GM12875 (cell line): Measurements from ENCODE around the gene LGALSL.

Experiments
- H3K4me3 ChIP-seq: one replicate; pipeline ENCODE4 v1.5.1; 2011; ENCODE audit warnings: low read depth, low read length, control low read depth
- CTCF ChIP-seq: IDR thresholded peaks from 2 replicates; pipeline ENCODE4 v1.5.1; 2011; ENCODE audit warnings: low read depth, mild to moderate bottlenecking, control low read depth, inconsistent platforms, low read length, moderate library complexity, borderline replicate concordance; ENCODE audit not compliant: insufficient read depth

The LGALSL gene

GRCh38 chr2:64487256-64488049 lies 33.5 kb downstream of the LGALSL start:
- no peak for TF ChIP-seq CTCF
- H3K4me3 ChIP-seq, result no peak overlapping the region

GRCh38 chr2:64488050-64488974 lies 34.4 kb downstream of the LGALSL start:
- H3K4me3 ChIP-seq, result no peak overlapping the region
- TF ChIP-seq CTCF, result peak; percentile 86

GRCh38 chr2:64489081-64489751 lies 35.3 kb downstream of the LGALSL start:
- H3K4me3 ChIP-seq, result no peak overlapping the region
- TF ChIP-seq CTCF, result no peak

GRCh38 chr2:64491426-64491825 lies 37.5 kb downstream of the LGALSL start:
- TF ChIP-seq CTCF, result no peak
- H3K4me3 ChIP-seq, result no peak overlapping the region

GRCh38 chr2:64492272-64492671 lies 38.3 kb downstream of the LGALSL start:
- no peak for TF ChIP-seq CTCF

GRCh38 chr2:64492821-64493220 lies 38.9 kb downstream of the LGALSL start:
- no peak overlapping the region for H3K4me3 ChIP-seq
- no peak for TF ChIP-seq CTCF

More at GRCh38 chr2:64492272-64492671, 38.3 kb downstream of the LGALSL start:
- no peak overlapping the region for H3K4me3 ChIP-seq
